ENCODE results near the gene GPR35. TPM values are rescaled to one million over a fixed set of nuclear protein-coding genes. Genes with fewer than 3 reads are reported as not detected.

The GPR35 gene
- 1 to 10 TPM in 1 of 3 donors, under 1 TPM in 1, not detected in 1; 0.89 to 1.6 TPM for polyA plus RNA-seq

- Mint-ChIP-seq H3K36me3 (no peaks in the 10 kb centered on the region), H3K27me3 (ENCODE audit: low read depth in 3 of 3) (peaks cover 2 to 18% (median 10%) of the 10 kb centered on the region in 3 donors), H3K9me3 (peaks cover 0 to 3% (median 0%) of the 10 kb centered on the region in 6 donors), H3K4me3 (peak within 1 kb of the TSS; percentile 60 to 76 (median 62)), H3K27ac (peak within 1 kb of the TSS; percentile 76 to 93 (median 88)), H3K4me1 (peaks cover 44 to 51% of the 10 kb centered on the region in 2 donors)
- peak; percentile 76 to 80 (median 79) for DNase-seq
These were observed at the start of gene GPR35 for GRCh38 chr2:240624950-240625621. TSS of gene GPR35 (plus strand) at chr2:240625480. CDS start at chr2:240629953, 4,473 bp downstream.

GRCh38 chr2:240576036-240576435, 49.2 kb upstream of the GPR35 start:
- Mint-ChIP-seq H3K27ac (peak overlapping the region in 2 of 6 donors; percentile 34 to 39), H3K27me3 (ENCODE audit: low read depth in 3 of 3) (peaks cover 0 to 8% (median 3%) of the 10 kb centered on the region in 3 donors), H3K4me1 (peaks cover 32 to 35% of the 10 kb centered on the region in 2 donors), H3K36me3 (peaks cover 3 to 8% (median 5%) of the 10 kb centered on the region in 3 donors), H3K4me3 (no peak overlapping the region), H3K9me3 (no peaks in the 10 kb centered on the region)
- DNase-seq = no peak

- no peak for DNase-seq
- Mint-ChIP-seq H3K27ac (no peak overlapping the region), H3K27me3 (ENCODE audit: low read depth in 3 of 3) (peaks cover 0 to 9% (median 3%) of the 10 kb centered on the region in 3 donors), H3K4me1 (peaks cover 27 to 34% of the 10 kb centered on the region in 2 donors), H3K4me3 (no peak overlapping the region), H3K36me3 (peaks cover 3 to 8% (median 5%) of the 10 kb centered on the region in 3 donors), H3K9me3 (no peaks in the 10 kb centered on the region)
These were observed 48.7 kb upstream of the GPR35 start for GRCh38 chr2:240576436-240577205.

- Mint-ChIP-seq H3K4me3 (no peak overlapping the region), H3K9me3 (no peaks in the 10 kb centered on the region), H3K36me3 (peaks cover 3 to 8% (median 5%) of the 10 kb centered on the region in 3 donors), H3K27ac (no peak overlapping the region), H3K27me3 (ENCODE audit: low read depth in 3 of 3) (peaks cover 0 to 7% (median 3%) of the 10 kb centered on the region in 3 donors), H3K4me1 (peaks cover 24 to 37% of the 10 kb centered on the region in 2 donors)
- DNase-seq = no peak
These were observed 47.8 kb upstream of the GPR35 start for GRCh38 chr2:240577281-240578109.

GRCh38 chr2:240578110-240578450, 47.2 kb upstream of the GPR35 start:
- Mint-ChIP-seq H3K36me3 (peaks cover 3 to 8% (median 5%) of the 10 kb centered on the region in 3 donors), H3K9me3 (no peaks in the 10 kb centered on the region), H3K4me3 (no peak overlapping the region), H3K4me1 (peaks cover 26 to 43% of the 10 kb centered on the region in 2 donors), H3K27ac (no peak overlapping the region), H3K27me3 (ENCODE audit: low read depth in 3 of 3) (peaks cover 0 to 7% (median 3%) of the 10 kb centered on the region in 3 donors)
- DNase-seq = no peak

GRCh38 chr2:240578488-240578887, 46.8 kb upstream of the GPR35 start:
- peak overlapping the region in 1 of 6 donors; percentile 72 for H3K27ac Mint-ChIP-seq
- H3K27me3 Mint-ChIP-seq (ENCODE audit: low read depth in 3 of 3) = peaks cover 0 to 7% (median 3%) of the 10 kb centered on the region in 3 donors
- H3K4me1 Mint-ChIP-seq = peaks cover 30 to 47% of the 10 kb centered on the region in 2 donors
- peaks cover 3 to 8% (median 5%) of the 10 kb centered on the region in 3 donors for H3K36me3 Mint-ChIP-seq
- no peaks in the 10 kb centered on the region for H3K9me3 Mint-ChIP-seq
- DNase-seq = no peak
- no peak overlapping the region for H3K4me3 Mint-ChIP-seq

- peaks cover 30 to 50% of the 10 kb centered on the region in 2 donors for H3K4me1 Mint-ChIP-seq
These were observed 46.1 kb upstream of the GPR35 start for GRCh38 chr2:240579071-240579762.

GRCh38 chr2:240579771-240580614, 45.3 kb upstream of the GPR35 start:
- Mint-ChIP-seq H3K4me1 (peaks cover 38 to 58% of the 10 kb centered on the region in 2 donors), H3K9me3 (no peaks in the 10 kb centered on the region), H3K27me3 (ENCODE audit: low read depth in 3 of 3) (peaks cover 0 to 7% (median 3%) of the 10 kb centered on the region in 3 donors), H3K36me3 (peaks cover 3 to 8% (median 5%) of the 10 kb centered on the region in 3 donors), H3K4me3 (peak overlapping the region in 3 of 5 donors; percentile 44 to 54 (median 52)), H3K27ac (peak overlapping the region; percentile 49 to 80 (median 72))
- DNase-seq = peak in 1 of 3 donors; percentile 55

More at GRCh38 chr2:240579071-240579762, 46.1 kb upstream of the GPR35 start:
- peaks cover 3 to 8% (median 5%) of the 10 kb centered on the region in 3 donors for H3K36me3 Mint-ChIP-seq
- DNase-seq = no peak
- H3K27me3 Mint-ChIP-seq (ENCODE audit: low read depth in 3 of 3) = peaks cover 0 to 7% (median 3%) of the 10 kb centered on the region in 3 donors
- peak overlapping the region; percentile 49 to 80 (median 72) for H3K27ac Mint-ChIP-seq
- H3K4me3 Mint-ChIP-seq = peak overlapping the region in 2 of 5 donors; percentile 40 to 46
- no peaks in the 10 kb centered on the region for H3K9me3 Mint-ChIP-seq

GRCh38 chr2:240581811-240582210, 43.5 kb upstream of the GPR35 start:
- Mint-ChIP-seq H3K27ac (peak overlapping the region in 1 of 6 donors; percentile 18), H3K27me3 (ENCODE audit: low read depth in 3 of 3) (peaks cover 0 to 11% (median 3%) of the 10 kb centered on the region in 3 donors), H3K4me1 (peaks cover 49 to 70% of the 10 kb centered on the region in 2 donors), H3K9me3 (no peaks in the 10 kb centered on the region), H3K36me3 (peaks cover 3 to 8% (median 5%) of the 10 kb centered on the region in 3 donors), H3K4me3 (no peak overlapping the region)
- DNase-seq = no peak

GRCh38 chr2:240582781-240583180, 42.5 kb upstream of the GPR35 start:
- Mint-ChIP-seq H3K27ac (peak overlapping the region in 2 of 6 donors; percentile 32 to 59), H3K4me1 (peaks cover 57 to 77% of the 10 kb centered on the region in 2 donors), H3K27me3 (ENCODE audit: low read depth in 3 of 3) (peaks cover 0 to 14% (median 3%) of the 10 kb centered on the region in 3 donors)

GRCh38 chr2:240583774-240584173, 41.5 kb upstream of the GPR35 start:
- Mint-ChIP-seq H3K36me3 (peaks cover 3 to 12% (median 8%) of the 10 kb centered on the region in 3 donors), H3K9me3 (no peaks in the 10 kb centered on the region), H3K4me1 (peaks cover 65 to 86% of the 10 kb centered on the region in 2 donors), H3K27ac (no peak overlapping the region), H3K27me3 (ENCODE audit: low read depth in 3 of 3) (peaks cover 0 to 12% (median under 1%) of the 10 kb centered on the region in 3 donors), H3K4me3 (peak overlapping the region in 1 of 5 donors; percentile 17)
- no peak for DNase-seq

More at GRCh38 chr2:240582781-240583180, 42.5 kb upstream of the GPR35 start:
- H3K36me3 Mint-ChIP-seq = peaks cover 3 to 8% (median 5%) of the 10 kb centered on the region in 3 donors
- DNase-seq = no peak
- H3K4me3 Mint-ChIP-seq = no peak overlapping the region
- H3K9me3 Mint-ChIP-seq = no peaks in the 10 kb centered on the region

Measured in immature natural killer cell (primary cell).